ENCODE results near the gene CYP46A1.

Gene CYP46A1

GRCh38 chr14:99715266-99716000, 31.3 kb downstream of the CYP46A1 start:
- no peak for DNase-seq (ENCODE audit: low read depth in 2 of 2)

GRCh38 chr14:99716091-99716849, 32.2 kb downstream of the CYP46A1 start:
- no peak for DNase-seq (ENCODE audit: low read depth in 2 of 2)

GRCh38 chr14:99716850-99717681, 33.0 kb downstream of the CYP46A1 start:
- no peak for DNase-seq (ENCODE audit: low read depth in 2 of 2)

GRCh38 chr14:99717682-99718013, 33.5 kb downstream of the CYP46A1 start:
- no peak for DNase-seq (ENCODE audit: low read depth in 2 of 2)

- DNase-seq (ENCODE audit: low read depth in 2 of 2) = no peak
These were observed 34.1 kb downstream of the CYP46A1 start for GRCh38 chr14:99718031-99718810.

GRCh38 chr14:99718811-99719192, 34.7 kb downstream of the CYP46A1 start:
- DNase-seq (ENCODE audit: low read depth in 2 of 2) = no peak

GRCh38 chr14:99720941-99721791, 37.1 kb downstream of the CYP46A1 start:
- no peak for DNase-seq (ENCODE audit: low read depth in 2 of 2)

GRCh38 chr14:99721792-99722516, 37.9 kb downstream of the CYP46A1 start:
- DNase-seq (ENCODE audit: low read depth in 2 of 2) = no peak

GRCh38 chr14:99722741-99723140, 38.6 kb downstream of the CYP46A1 start:
- no peak for DNase-seq (ENCODE audit: low read depth in 2 of 2)

GRCh38 chr14:99724196-99724891, 40.2 kb downstream of the CYP46A1 start:
- no peak for DNase-seq (ENCODE audit: low read depth in 2 of 2)

- DNase-seq (ENCODE audit: low read depth in 2 of 2) = no peak
These were observed 41.1 kb downstream of the CYP46A1 start for GRCh38 chr14:99724939-99725773.

GRCh38 chr14:99725774-99726537, 41.9 kb downstream of the CYP46A1 start:
- DNase-seq (ENCODE audit: low read depth in 2 of 2) = no peak

GRCh38 chr14:99726538-99727095, 42.5 kb downstream of the CYP46A1 start:
- DNase-seq (ENCODE audit: low read depth in 2 of 2) = no peak

- no peak for DNase-seq (ENCODE audit: low read depth in 2 of 2)
These were observed 43.2 kb downstream of the CYP46A1 start for GRCh38 chr14:99727096-99727870.

GRCh38 chr14:99728231-99728920, 44.3 kb downstream of the CYP46A1 start:
- DNase-seq (ENCODE audit: low read depth in 2 of 2) = no peak

- DNase-seq (ENCODE audit: low read depth in 2 of 2) = no peak
These were observed 44.9 kb downstream of the CYP46A1 start for GRCh38 chr14:99728981-99729451.
